Gastrocnemius medialis (tissue), 4 donors: ENCODE results near the gene ZFP36.

Source experiments
- CTCF ChIP-seq, 5 experiments: fragments of 450-650 bp in 3 of 5; fragments of 200-600 bp in 2 of 5; sonication (generic) in 2 of 5; IDR thresholded peaks in 4 of 5; conservative IDR thresholded peaks in 1 of 5; 1 replicate in 4 of 5; 2 replicates in 1 of 5; pipeline ENCODE4 v1.5.1; 2016 to 2019; ENCODE audit warnings: antibody characterized with exemption in 5 of 5, mild to moderate bottlenecking in 3 of 5, moderate library complexity in 3 of 5
- POLR2A ChIP-seq, 2 donors: fragments of 450-650 bp; IDR thresholded peaks; one replicate each; pipeline ENCODE4 v1.6.1; 2017; ENCODE audit warnings: antibody characterized with exemption in 2 of 2, mild to moderate bottlenecking in 2 of 2, moderate library complexity in 2 of 2

- TF ChIP-seq CTCF (IDR thresholded peaks at IDR 0.05 in 4 of 5, conservative IDR thresholded peaks at IDR 0.05 in 1 of 5) (no peak), POLR2A (IDR thresholded peaks at IDR 0.05) (peak; percentile 16 to 55)
These were observed 1.2 kb downstream of the ZFP36 start for GRCh38 chr19:39407660-39408391.
